Measurements from ENCODE around the gene MSI2.
A peak's percentile ranks its signal among the peaks of the same experiment; 100 is the strongest.
"Not testable (repeated sequence)": the region's sequence is repeated elsewhere in the genome, so short reads cannot be mapped to it uniquely, and the experiment has no call there.

Gene MSI2

DNA sequence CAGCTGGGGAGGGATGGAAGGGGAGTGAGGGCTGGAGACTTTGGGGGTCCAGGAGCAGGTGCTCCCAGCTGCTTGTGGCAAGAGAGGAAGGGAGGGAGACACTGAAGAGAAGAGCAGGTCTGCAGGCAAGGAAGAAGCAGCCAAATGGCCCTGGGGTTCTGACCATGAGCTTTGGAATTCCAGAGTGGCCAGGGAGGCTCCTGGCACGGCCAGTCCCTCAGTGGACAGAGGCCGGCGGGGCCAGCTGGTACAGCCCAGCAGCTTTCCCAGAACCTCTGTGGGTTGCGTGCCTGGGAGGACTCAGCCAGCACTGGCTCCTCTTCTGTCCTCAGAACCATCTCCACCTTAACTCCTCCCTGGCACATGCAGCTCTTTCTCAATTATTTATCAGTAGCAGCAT lies 233.0 kb downstream of the MSI2 start:
- no peak for DNase-seq

DNA sequence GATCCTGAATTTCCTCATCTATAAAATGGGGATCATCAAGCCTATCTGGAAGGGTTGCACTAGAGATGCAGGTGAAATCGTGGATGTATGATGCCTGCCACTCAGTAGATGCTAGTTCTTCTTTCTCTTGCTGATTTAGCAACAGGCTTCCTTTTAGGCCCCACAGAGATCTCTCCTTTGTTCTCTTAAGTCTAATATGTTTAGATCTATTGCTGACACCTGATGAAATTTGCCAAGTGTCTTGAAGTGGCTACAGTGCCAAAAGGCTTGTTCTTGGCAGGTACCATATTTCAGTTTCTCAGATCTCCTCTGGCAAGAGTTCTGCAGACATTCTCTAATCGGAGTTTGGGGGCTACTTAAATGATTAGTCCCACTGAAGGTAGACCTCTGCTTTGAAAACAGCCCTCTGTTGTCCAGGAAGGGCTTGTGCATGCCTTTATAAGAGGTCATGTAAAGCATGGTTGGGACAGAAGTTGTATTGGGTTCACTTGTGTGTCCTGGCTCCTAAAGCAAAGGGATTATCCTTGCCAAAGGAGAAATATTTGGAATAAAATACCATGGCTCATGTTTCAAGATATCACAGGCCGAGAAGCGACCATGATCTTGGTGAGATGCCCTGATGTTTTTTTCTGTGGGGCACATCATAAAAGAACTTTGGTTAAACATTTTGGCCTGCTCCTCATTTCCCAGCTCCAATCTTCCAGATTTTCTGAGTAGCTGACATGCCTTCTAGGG lies 234.0 kb downstream of the MSI2 start:
- no peak for DNase-seq

DNA sequence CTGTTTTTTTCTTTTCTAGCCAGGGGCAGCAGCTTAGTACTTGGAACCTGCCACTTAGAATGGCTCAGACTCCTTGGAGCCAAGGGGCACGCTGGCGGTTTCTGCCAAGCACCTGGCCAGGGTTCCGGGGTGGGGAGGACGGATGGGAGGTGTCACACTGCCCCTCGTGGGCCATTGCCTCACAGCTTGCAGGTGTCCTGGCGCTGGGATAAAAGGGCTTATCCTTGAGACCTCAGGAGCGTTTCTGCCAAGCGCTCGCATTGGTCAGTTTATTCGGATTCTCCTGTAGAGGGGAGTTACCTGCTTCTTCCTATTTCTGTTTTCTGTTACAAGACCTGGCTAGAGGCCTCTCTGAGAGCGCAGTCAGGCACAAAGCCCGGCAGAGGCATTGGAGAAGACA lies 234.6 kb downstream of the MSI2 start:
- DNase-seq = no peak

DNA sequence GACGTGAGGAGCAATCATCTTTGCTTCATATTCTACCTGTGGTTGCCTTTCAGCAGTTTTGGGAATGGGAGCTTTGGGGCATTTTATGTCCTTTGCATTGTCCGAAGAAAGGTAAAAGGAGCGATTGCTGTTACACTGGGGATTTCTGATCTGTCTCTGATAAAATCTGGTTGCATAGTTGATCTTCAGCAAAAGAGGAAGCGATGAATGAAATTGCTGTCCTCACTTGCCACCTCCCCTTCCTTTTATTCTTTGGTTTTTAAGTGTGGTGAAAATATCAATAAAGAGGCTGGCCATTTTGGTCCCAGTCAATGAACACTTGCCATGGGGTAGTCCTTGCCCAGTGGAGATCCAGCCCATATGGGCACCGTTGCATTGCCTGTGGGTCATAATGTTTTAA lies 236.8 kb downstream of the MSI2 start:
- DNase-seq = no peak

DNA sequence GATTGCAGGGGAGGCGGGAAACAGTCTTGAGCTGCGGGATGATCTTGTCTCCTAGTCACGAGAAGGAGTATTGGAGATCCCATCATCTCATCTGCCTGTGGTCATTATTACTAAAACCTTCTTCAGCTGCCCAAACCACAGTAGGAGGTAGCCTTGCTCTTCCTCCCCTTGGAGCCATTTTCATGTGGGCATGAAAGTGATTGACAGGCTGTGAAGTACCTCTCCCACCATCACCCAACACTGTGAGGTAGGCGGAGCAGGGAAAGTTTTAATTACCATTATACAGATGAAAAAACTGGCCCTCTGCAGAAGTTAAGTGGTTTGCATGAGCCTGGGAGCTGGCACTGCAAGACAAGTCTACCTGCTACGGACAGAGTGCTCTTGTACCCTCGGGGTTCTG lies 237.3 kb downstream of the MSI2 start:
- no peak for DNase-seq

DNA sequence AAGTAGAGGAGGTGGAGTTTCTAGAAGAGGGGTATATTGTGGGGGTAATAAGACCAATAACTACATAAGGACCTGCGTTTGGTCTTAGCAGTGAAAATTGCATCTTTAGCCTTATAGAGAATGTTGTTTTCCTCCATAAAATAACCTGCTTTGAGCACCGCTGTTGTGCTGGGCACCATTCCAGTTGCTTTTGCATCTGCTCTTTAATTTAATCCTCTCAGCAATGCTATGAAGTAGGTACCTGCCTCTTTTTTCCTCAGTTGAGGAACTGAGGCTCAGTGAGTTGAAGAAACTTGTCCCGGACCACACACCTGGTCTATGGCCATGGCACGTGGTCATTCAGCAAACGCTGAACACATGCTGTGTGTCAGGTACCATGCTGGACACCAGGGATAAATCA lies 238.1 kb downstream of the MSI2 start:
- no peak for DNase-seq

DNA sequence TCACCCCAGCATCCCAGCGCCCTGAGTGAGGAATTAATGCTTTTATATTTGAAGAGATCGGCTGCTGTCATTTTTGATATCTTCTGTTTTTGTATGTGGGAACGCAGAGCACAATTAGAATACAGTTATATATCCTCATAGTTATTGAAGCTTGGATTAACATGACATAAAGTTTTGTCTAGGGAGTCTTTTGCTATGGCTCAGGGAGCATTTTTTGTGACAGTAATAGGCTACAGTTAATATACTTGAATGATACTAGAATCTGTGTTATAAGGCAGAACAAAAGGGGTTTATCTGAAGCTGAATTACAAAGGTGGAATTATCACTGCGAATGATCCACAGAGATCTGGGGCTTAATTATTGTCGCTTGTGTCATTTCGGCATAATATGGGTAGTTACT lies 239.4 kb downstream of the MSI2 start:
- DNase-seq = no peak

DNA sequence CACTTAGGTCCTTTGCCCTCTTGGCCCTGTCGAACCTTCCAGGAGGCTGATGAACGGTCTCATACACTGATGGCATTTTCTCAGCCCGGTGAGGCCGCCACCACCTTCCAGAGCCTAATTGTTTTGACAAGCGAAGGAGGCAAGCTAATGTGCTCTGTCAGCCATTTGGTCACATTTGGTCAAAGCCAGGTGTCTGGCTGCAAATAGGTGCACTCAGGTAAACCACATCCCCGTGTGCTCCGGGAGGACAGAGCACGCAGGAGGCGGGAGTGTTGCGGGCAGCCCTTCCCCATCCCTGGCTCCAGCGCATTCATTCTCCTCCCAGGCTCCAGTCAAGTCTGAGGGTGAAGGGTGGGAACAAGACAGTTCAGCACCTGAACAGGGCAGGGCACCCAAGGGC lies 240.1 kb downstream of the MSI2 start:
- DNase-seq = no peak

DNA sequence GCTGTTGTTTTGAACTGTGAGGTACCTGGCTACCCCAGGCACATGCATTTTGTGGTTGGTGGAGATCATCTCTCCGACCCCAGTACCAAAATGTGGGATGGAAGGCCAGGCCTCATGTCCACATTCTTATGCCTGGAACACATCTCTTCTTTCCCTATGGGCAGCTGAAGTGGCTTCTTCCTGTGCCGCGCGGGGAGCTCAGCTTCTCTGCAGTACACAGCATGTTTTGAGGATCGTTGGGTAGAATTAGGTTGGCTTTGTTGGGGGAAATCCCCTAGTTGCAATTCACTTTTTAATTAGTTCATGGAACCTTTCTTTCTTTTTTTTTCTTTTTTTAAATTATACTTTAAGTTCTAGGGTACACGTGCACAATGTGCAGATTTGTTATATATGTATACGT lies 242.1 kb downstream of the MSI2 start:
- no peak for DNase-seq

DNA sequence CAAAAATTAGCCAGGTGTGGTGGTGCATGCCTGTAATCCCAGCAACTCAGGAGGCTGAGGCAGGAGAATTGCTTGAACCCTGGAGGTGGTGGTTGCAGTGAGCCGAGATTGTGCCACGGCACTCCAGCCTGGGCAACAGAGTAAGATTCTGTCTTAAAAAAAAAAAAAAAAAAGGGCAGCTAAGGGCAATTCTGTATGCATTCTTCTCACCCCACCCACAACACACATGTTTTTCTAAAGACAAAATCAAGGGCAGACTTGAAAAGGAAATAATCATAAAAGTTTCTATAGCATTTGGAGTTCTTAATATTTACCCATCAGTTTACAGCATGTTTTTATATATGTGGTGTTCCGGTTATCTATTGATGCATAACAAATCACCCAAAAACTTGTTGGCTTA lies 242.9 kb downstream of the MSI2 start:
- DNase-seq = not testable (repeated sequence)

DNA sequence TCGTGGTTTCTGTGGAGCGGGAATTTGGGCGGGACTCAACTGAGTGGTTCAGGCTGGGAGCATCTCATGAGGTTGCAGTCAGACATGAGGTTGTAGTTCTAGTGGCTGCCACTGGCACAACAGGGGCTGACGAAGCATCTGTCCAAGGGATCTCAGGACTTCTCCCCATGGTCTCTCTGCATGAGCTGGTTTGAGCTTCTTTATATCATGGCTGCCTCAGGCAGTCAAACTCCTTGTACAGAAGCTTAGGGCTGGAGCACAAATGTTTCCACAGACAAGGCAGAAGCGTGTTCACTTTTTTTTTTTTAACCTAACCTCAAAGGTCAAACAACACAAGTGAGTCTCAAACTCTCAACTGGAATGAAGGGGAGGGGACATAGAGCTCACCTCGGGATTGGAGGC lies 243.3 kb downstream of the MSI2 start:
- no peak for DNase-seq

DNA sequence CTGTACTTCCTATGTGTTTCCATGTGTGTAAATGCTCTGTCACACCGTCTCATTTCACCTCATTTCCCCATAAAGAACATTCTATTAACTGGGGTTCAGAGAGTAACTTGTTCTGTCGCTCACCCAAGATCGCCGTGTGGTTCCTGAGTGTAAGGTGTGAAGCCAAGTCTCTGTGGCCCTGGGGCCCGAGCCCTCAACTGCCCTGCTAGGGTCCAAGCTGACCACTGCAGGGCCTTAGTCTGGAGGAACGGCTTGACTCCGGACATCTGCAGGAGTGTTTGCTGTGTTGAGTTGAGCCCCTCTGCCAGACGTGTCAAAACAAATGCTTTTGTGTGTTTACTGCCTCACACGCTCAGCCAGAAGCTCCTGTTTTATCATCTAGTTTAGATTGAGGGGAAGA lies 244.7 kb downstream of the MSI2 start:
- DNase-seq = no peak

DNA sequence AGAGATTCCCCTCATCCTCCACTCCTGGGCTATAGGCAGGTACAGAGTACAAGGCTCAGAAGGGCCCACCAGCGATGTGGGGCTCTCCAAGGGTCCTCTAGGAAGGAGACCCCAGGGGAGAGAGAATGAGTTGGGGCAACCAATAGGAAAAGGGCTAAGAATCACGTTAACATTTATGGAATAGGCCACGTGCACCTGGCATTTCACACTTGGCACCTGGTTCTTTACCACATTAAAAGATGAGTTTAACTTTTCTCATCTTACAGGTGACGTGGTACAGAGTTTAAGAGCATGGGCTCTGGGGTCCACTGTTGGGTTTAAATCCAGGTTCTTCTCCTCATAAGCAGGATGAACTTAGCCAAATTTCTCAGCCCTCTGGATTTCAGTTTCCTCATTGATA lies 245.7 kb downstream of the MSI2 start:
- DNase-seq = no peak

DNA sequence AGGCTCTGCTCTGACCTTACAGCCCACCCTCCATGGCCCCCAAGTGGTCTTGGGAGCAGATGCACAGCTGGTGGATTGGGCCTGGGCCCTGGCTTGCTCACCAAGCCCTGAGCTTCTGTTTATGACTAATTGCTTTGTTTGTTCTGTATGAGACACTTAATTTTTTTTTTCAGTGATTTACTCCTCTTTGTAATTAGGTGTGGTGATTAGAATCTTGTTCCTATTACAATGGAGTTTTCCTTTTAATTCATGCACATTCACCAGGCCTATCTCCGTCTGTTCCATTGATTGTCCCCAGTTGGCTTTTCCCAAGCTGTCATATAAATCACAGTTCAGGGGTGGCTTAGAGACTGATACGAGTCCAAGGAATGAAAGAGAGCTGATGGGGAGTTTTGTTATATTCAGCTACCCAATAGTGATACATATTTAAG lies 246.5 kb downstream of the MSI2 start:
- no peak for DNase-seq

DNA sequence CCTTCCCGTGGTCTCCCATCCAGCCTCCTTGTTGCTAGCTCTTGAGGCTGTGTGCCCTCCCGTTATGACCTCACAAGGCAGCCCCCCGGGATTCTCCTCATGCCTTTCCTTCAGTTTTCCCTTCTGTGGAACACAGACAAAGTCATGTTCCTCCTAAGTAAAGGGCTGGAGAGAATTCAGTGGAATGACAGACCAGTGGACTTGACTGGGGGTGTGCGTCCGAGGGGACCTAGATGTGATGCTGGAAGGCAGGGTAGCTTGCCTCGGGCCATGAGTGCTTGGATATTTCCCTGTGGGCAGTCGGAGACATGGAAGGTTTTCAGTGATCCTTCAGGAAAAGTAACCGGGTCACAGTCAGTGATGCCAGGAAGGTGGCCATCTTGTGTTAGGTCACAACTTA lies 247.9 kb downstream of the MSI2 start:
- no peak for DNase-seq

DNA sequence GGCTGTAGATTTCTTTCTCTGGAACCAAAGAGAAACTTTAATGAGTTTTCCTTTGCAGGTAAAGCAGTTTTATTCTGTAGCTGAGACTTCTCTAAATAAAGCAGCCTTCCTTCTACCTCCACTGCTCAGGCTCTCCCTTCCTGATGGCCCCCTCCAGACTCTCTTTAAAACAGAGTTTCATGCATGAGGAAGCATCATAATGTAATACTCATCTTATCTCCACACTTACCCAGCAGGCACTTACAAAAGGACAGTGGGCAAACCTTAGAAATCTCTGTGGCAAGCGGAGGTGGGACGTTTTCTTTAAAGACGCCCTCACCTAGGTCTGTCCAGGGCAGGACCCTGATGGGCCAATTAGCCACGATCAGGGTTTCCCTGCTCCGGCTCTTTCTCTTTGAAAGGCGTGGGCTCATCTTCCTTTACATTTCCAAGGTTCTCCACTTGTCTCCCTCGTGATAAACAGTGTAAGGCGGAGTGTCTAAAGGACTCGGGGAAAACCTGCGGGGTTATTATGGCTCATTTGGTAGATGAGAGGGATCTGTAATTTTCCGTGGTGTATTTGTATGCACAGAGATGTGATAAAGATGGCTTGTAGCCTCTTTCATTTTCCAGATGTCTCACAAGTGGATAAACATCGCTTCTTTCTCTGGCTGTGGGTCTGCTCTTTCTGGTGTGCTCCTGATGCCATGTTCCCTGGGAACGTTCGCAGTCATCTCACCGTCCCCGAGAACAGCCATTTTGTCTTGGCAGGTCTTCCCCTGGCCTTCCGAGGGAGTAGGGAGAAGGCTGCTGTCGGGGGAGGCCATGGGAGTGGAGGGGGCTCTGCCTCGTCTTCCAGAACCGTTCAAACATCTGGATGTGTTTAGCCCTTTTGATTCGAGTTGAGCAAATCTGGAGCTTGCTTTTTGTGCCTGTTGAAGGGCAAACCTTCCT lies 249.8 kb downstream of the MSI2 start:
- no peak for DNase-seq

DNA sequence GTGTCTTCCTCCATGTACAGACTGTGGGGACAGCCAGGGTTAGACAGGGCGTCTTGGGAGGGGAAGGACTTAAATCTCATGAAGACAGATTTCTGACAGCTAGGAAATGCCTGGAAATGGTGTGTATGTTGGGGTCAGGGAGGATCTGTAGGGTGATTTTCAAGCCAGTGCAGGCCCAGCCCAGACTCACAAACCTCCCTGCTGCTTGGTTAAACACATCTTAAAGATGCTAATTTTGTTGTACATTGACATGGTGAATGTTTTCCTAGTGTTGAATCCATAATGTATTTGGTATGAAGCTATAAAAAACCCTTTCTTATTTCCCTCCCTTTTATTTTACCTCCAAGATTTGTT lies 250.4 kb downstream of the MSI2 start:
- DNase-seq = no peak

DNA sequence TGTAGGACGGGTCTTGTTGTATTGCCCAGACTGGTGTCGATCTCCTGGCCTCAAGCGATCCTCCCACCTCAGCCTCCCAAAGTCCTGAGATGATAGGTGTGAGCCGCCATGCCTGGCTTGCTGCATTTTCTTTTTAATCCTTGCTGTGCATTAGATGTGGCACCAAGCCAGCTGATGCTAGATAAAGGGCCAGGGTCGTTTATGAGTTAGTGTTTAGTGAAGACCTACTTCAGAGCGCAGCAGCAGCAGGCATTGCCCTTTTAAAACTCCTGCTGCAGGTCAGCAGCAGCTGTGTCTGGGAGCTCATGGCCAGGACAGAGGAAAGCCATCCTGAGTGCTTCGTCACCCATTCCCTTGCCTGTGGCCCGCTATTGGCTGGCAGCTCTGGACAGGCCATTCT lies 251.5 kb downstream of the MSI2 start:
- peak; percentile 68 for DNase-seq

DNA sequence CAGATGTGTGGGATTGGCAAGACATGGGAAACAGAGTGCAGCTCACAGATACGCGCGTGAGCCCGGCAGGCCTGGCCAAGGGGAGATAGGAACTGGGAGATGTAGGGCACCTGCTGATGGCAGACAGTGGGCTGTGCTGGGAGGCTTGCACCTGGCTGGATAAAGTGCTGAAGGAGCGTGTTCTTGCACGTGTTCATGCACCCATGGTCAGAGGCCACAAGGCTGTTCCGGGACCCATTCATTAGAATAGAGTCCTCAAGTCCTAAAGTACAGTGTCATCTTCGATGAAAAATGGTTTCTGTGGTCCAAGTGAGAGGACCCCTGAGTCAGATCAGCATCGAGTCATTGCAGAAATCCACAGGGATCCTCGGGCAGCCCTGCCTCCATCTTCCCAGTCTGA lies 252.3 kb downstream of the MSI2 start:
- peak; percentile 45 for DNase-seq

DNA sequence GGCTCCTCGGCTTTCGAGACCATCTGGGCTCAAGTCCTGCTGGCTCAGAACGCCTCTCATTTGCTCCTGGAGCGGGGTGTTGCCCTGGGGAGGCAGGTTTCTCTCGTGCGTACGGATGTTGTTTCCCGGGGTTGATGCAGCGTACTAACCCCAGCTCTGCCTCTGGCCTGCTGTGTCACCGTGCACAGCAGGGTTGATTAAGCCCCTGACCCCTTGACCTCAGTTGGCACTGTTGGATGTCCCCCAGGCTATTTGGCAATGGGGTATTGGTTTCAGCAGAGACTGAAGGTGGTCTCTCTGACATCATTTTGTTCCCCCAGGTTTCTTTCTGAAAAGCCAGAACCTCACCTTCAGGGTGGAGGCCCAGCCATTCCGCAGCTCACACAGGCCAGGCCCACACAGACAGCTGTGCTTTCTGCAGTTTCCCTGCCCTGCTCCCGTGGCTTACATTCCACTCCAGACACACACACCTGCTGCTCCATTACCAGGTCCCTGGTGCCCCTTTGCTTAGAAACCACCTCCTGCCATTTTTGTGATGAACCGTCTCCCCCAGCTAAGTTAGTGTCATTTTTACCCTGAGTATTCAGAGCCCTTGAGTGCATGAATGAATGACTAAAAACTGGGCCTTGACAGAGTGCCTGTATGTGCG lies 255.3 kb downstream of the MSI2 start:
- no peak for DNase-seq

DNA sequence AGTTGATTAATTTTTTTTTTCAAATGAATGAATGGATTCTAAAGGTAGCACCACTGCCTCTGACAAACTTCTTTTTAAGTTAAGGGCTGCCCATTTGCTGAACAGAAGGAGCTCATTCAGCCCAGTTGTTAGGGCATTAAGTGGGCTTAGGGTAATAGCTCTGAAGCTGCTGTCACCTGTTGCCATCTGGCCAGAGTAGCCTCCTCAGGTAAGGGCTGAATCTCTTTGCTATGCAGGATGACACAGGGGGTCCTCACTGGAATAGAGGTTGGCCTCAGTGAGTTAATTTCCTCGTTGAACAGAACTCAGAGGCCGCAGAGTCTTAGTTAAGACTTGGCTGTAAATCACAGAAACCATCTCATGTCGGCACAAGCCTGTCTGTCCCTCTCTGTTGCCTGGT lies 255.9 kb downstream of the MSI2 start:
- DNase-seq = no peak

DNA sequence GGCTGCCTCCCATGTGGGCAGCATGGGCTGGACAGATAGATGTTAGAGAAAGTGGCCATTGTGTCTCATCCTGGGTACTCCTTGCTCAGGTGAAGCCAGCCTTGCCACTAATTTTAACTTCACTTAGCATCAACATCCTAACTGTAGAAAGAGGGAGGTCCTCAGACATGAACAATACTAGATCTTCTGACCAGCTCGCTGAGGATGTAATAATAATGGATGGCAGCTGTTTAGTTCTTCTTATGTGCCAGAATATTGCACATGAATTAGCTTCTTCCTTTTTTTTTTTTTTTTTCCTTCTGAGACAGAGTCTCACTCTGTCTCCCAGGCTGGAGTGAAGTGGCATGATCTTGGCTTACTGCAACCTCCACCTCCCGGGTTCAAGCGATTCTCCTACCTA lies 256.4 kb downstream of the MSI2 start:
- no peak for DNase-seq

DNA sequence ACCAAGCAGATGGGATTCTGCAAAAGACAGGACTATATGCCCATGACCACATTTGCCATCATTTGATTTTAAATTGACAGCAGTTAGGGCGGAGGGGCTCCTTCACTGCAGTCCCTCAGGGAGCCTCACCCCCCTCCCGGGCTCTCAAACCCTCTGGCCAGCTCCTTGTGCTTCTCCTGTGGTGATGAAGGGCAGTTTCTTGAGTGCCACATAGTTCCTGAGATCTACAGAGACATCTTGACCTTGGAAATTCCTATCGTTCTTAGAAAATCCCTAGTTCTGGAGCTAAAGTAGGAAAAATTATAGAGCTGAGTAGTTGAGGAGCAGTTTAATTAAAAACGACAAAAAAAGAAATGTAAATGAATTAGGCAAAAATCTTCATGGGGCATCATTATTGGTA lies 257.2 kb downstream of the MSI2 start:
- DNase-seq = no peak

DNA sequence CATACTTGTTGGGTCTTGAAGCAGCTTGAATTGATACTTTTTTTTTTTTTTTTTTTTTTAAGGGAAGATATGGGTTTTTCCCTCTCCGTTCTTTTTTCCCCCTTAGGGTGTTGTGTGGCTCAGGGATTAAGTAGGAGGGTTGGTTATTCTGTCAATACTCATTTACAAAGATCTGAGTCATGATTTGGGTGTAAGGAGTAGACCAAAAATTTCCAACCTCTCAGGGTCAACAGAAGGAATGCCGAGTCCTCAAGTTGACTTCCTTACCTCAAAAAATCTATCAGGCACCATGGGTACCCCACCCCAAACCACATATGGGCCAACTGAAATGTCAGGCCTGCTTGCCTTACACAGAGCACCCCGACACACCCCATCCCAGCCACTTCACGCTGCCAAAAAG lies 258.3 kb downstream of the MSI2 start:
- no peak for DNase-seq
